Smooth muscle cell (in vitro differentiated cells): Measurements from ENCODE around the gene XYLB. TPM values are rescaled to one million over a fixed set of nuclear protein-coding genes. Genes with fewer than 3 reads are reported as not detected.
"Not testable (repeated sequence)": the region's sequence is repeated elsewhere in the genome, so short reads cannot be mapped to it uniquely, and the experiment has no call there.

Source experiments
- DNase-seq: peaks from one replicate; lab custom pipeline; 2025; ENCODE audit not compliant: unreplicated experiment; lab: John Stamatoyannopoulos, UW
- H2AFZ ChIP-seq: fragments of 200-600 bp; sonication (generic); 2 replicates; pipeline ENCODE4 v1.6.0; 2016; ENCODE audit warnings: antibody characterized with exemption, low read depth, mild to moderate bottlenecking
- H3F3A ChIP-seq: fragments of 200-600 bp; sonication (generic); 2 replicates; pipeline ENCODE4 v1.6.0; 2017; ENCODE audit warnings: antibody characterized with exemption, low read depth
- H3K27ac ChIP-seq: fragments of 200-600 bp; sonication (generic); 2 replicates; pipeline ENCODE4 v1.5.1; 2016; ENCODE audit warnings: low read depth, mild to moderate bottlenecking
- H3K27me3 ChIP-seq: fragments of 200-600 bp; sonication (generic); 2 replicates; pipeline ENCODE4 v1.6.1; 2016; ENCODE audit warnings: low read depth, mild to moderate bottlenecking
- H3K36me3 ChIP-seq: fragments of 200-600 bp; sonication (generic); 2 replicates; pipeline ENCODE4 v1.5.1; 2016; ENCODE audit warnings: low read depth
- H3K4me1 ChIP-seq: fragments of 200-600 bp; sonication (generic); 2 replicates; pipeline ENCODE4 v1.5.1; 2016; ENCODE audit warnings: low read depth
- H3K4me2 ChIP-seq: fragments of 200-600 bp; sonication (generic); 2 replicates; pipeline ENCODE4 v1.6.0; 2016; ENCODE audit warnings: mild to moderate bottlenecking
- H3K4me3 ChIP-seq: fragments of 200-600 bp; sonication (generic); 2 replicates; pipeline ENCODE4 v1.5.1; 2016; ENCODE audit warnings: mild to moderate bottlenecking
- H3K79me2 ChIP-seq: fragments of 200-600 bp; sonication (generic); 2 replicates; pipeline ENCODE4 v1.6.0; 2016; ENCODE audit warnings: low read depth, mild to moderate bottlenecking
- H3K9ac ChIP-seq: fragments of 200-600 bp; sonication (generic); 2 replicates; pipeline ENCODE4 v1.6.0; 2016; ENCODE audit warnings: low read depth
- H3K9me3 ChIP-seq: fragments of 200-600 bp; sonication (generic); replicated peaks from 2 replicates; pipeline ENCODE4 v1.5.1; 2016; ENCODE audit warnings: low read depth
- H4K20me1 ChIP-seq: fragments of 200-600 bp; sonication (generic); 2 replicates; pipeline ENCODE4 v1.6.0; 2016; ENCODE audit warnings: low read depth
- WGBS: methylation state at CpG from one replicate; pipeline ENCODE4 v1.1.7; 2016; ENCODE audit warnings: low lambda C conversion rate; 5-methylcytosine and 5-hydroxymethylcytosine counted together
- polyA plus RNA-seq: library from polyadenylated mRNA; unstranded; fragments of >200 nt; fragmentation: Nextera tagmentation; extraction: Ambion mirVana; gene quantifications from 2 replicates; pipeline ENCODE4 v1.2.1, GENCODE V29; 2016
- total RNA-seq: library from RNA; depleted of rRNA; stranded (reverse); fragments of >200 nt; gene quantifications from 2 replicates; pipeline ENCODE4 v1.2.3, GENCODE V29; 2014
- TF ChIP-seq, protein P1 (sequence below): fragments of 200-600 bp; sonication (generic); IDR thresholded peaks from 2 replicates; pipeline ENCODE4 v1.5.1; 2017; ENCODE audit warnings: borderline replicate concordance, mild to moderate bottlenecking, antibody characterized with exemption; ENCODE audit not compliant: insufficient read depth, poor library complexity, severe bottlenecking

XYLB gene
- total and polyA plus RNA-seq, 2 experiments from 2014 or later = 0.40 to 1.5 TPM

DNA sequence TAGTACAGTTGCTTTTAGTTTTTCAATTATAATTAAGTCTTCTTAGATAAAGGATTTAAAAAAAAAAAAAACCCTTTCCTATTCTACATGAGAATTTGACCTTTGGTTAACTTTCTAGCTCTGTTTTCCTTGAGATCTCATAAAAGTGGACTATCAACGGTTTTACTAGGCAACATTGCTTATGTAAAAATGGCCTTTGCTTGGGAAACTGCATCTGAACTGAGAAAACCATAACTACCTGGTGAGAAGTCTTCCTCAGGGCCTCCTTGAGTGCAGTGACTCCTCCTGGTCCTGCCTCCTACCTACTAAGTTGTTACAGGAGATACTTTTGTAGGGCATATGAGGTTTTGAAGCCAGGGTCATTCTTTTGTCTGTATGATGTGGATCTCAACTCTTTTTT, 65.0 kb downstream of the XYLB start:
- no peak for DNase-seq
- H3K4me3 ChIP-seq = no peak overlapping the region
- H3F3A ChIP-seq = no peaks in the 10 kb centered on the region
- no peak overlapping the region for H3K9ac ChIP-seq
- no peaks in the 10 kb centered on the region for H3K4me1 ChIP-seq
- no peaks in the 10 kb centered on the region for H3K79me2 ChIP-seq
- H3K4me2 ChIP-seq = no peak overlapping the region
- H3K9me3 ChIP-seq = no peaks in the 10 kb centered on the region
- H3K27ac ChIP-seq = no peak overlapping the region
- 57% methylated on average over 1 of the region's 1 CpG for WGBS
- H2AFZ ChIP-seq = no peak overlapping the region
- H3K27me3 ChIP-seq = no peaks in the 10 kb centered on the region
- H4K20me1 ChIP-seq = no peaks in the 10 kb centered on the region
- TF ChIP-seq, protein P1, sequence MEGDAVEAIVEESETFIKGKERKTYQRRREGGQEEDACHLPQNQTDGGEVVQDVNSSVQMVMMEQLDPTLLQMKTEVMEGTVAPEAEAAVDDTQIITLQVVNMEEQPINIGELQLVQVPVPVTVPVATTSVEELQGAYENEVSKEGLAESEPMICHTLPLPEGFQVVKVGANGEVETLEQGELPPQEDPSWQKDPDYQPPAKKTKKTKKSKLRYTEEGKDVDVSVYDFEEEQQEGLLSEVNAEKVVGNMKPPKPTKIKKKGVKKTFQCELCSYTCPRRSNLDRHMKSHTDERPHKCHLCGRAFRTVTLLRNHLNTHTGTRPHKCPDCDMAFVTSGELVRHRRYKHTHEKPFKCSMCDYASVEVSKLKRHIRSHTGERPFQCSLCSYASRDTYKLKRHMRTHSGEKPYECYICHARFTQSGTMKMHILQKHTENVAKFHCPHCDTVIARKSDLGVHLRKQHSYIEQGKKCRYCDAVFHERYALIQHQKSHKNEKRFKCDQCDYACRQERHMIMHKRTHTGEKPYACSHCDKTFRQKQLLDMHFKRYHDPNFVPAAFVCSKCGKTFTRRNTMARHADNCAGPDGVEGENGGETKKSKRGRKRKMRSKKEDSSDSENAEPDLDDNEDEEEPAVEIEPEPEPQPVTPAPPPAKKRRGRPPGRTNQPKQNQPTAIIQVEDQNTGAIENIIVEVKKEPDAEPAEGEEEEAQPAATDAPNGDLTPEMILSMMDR = no peak
- H3K36me3 ChIP-seq = no peaks in the 10 kb centered on the region

DNA sequence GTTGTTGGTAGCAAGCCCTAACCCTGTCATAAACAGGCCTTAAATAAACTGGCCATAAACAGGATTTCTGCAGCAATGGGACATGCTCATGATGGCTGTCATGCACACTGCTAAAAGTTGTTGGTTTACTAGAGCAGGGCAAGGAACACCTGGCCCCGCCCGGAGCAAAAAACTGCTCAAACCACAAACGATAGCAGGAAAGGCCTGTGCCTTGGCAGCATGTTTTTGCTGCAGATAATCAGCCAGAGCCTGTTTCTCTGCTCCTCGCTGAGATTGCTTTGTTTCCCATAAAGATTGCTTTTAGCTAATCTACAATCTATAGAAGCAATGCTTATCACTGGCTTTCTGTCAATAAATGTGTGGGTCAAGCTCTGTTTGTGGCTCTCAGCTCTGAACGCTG, 74.2 kb downstream of the XYLB start:
- not testable (repeated sequence) for H2AFZ ChIP-seq, H3F3A ChIP-seq, H4K20me1 ChIP-seq, H3K27ac ChIP-seq, H3K9ac ChIP-seq, H3K9me3 ChIP-seq, H3K27me3 ChIP-seq, H3K79me2 ChIP-seq, H3K4me1 ChIP-seq, H3K4me3 ChIP-seq, DNase-seq, H3K4me2 ChIP-seq, H3K36me3 ChIP-seq
- 45% methylated on average over 5 of the region's 5 CpGs for WGBS

DNA sequence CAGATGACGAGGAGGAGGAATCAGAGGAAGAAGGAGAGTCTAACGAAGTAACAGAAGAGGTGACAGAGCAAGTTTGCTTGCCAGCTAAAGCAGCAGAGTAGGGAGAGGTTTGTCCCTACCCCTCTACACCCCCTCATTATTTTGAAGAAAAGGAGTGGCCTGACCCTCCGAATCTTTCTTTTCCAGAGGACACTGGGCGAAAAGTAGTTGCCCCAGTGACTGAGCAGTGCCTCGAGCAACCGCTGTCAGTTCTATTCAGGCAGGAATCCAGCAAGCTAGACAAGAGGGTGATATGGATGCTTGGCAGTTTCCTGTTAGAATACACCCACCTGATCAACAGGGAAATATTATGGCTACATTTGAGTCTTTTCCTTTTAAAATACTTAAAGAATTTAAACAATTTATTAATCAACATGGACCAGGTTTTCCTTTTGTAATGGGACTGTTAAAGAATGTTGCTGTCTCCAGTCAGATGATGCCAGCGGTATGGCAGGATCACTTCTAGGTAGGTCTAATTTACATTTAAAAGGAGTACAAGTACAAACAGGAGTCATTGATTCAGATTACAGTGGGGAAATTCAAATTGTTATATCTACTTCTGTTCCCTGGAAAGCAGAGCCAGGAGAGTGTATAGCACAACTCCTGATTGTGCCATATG, 75.2 kb downstream of the XYLB start:
- H4K20me1 ChIP-seq = no peaks in the 10 kb centered on the region
- no peak overlapping the region for H3K27ac ChIP-seq
- TF ChIP-seq, protein P1 = no peak
- no peaks in the 10 kb centered on the region for H3F3A ChIP-seq
- no peaks in the 10 kb centered on the region for H3K9me3 ChIP-seq
- H3K4me1 ChIP-seq = no peaks in the 10 kb centered on the region
- WGBS = 55% methylated on average over 7 of the region's 7 CpGs
- no peak overlapping the region for H3K4me2 ChIP-seq
- no peak overlapping the region for H2AFZ ChIP-seq
- H3K36me3 ChIP-seq = no peaks in the 10 kb centered on the region
- H3K79me2 ChIP-seq = no peaks in the 10 kb centered on the region
- no peak overlapping the region for H3K4me3 ChIP-seq
- no peak overlapping the region for H3K9ac ChIP-seq
- H3K27me3 ChIP-seq = no peaks in the 10 kb centered on the region
- DNase-seq = no peak

DNA sequence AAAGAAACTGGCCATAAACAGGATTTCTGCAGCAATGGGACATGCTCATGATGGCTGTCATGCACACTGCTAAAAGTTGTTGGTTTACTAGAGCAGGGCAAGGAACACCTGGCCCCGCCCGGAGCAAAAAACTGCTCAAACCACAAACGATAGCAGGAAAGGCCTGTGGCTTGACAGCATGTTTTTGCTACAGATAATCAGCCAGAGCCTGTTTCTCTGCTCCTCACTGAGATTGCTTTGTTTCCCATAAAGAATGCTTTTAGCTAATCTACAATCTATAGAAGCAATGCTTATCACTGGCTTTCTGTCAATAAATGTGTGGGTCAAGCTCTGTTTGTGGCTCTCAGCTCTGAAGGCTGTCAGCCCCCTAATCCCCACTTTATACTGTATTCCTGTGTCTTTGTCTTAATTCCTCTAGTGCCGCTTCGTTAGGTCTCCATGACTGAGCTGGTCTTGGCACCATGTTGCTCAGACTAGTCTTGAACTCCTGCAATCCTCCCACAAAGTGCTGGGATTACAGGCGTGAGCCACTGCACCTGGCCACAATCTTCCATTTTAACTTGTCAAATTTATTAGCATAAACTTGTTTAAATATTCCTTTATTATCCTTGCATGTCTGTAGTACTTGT, 80.3 kb downstream of the XYLB start:
- H3K9me3 ChIP-seq, H3K4me2 ChIP-seq, H3K9ac ChIP-seq, H3F3A ChIP-seq, H4K20me1 ChIP-seq, H3K79me2 ChIP-seq, H3K4me1 ChIP-seq, H3K27me3 ChIP-seq, H2AFZ ChIP-seq, H3K27ac ChIP-seq, H3K36me3 ChIP-seq, H3K4me3 ChIP-seq, DNase-seq: not testable (repeated sequence)
- 27% methylated on average over 6 of the region's 6 CpGs for WGBS

DNA sequence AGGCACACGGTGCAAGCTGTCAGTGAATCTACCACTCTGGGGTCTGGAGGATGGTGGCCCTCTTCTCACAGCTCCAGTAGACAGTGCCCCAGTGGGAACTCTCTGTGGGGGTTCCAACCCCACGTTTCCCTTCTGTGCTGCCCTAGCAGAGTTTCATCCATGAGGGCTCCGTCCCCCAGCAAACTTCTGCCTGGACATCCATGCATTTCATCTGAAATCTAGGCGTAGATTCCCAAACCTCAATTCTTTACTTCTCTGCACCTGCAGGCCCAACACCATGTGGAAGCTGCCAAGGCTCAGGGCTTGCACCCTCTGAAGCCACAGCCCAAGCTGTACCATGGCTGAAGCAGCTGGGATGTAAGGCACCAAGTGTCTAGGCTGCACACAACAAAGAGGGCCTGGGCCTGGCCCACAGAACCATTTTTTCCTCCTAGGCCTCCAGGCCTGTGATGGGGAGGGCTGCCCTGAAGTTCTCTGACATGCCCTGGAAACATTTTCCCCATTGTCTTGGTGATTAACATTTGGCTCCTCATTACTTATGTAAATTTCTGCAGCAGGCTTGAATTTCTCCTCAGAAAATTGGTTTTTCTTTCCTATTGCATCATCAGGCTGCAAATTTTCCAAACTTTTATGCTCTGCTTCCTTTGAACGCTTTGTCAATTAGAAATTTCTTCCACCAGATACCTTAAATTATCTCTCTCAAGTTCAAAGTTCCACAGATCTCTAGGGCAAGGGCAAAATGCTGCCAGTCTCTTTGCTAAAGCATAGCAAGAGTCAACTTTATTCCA, 86.5 kb downstream of the XYLB start:
- not testable (repeated sequence) for DNase-seq, H3F3A ChIP-seq, H3K4me3 ChIP-seq, H3K36me3 ChIP-seq, H2AFZ ChIP-seq, H3K9ac ChIP-seq, H3K27ac ChIP-seq, H3K27me3 ChIP-seq, H3K4me2 ChIP-seq, H3K79me2 ChIP-seq, H3K9me3 ChIP-seq, H3K4me1 ChIP-seq, H4K20me1 ChIP-seq
- WGBS = 94% methylated on average over 5 of the region's 5 CpGs

DNA sequence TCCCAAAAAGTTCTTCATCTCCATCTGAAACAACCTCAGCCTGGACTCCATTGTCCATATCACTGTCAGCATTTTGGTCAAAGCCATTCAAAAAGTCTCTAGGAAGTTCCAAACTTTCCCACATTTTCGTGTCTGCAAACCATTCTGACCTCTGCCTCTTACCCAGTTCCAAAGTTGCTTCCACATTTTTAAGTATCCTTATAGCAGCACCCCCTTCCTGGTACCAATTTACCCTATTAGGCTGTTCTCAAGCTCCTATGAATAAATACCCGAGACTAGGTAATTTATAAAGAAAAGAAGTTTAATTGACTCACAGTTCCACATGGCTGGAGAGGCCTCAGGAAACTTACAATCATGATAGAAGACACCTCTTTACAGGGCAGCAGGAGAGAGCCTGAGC, 87.1 kb downstream of the XYLB start:
- not testable (repeated sequence) for H3K79me2 ChIP-seq, H3K27ac ChIP-seq, DNase-seq, H3K4me2 ChIP-seq, H3F3A ChIP-seq, H3K27me3 ChIP-seq, H3K36me3 ChIP-seq, H3K4me1 ChIP-seq, H4K20me1 ChIP-seq, H2AFZ ChIP-seq, H3K9ac ChIP-seq, H3K4me3 ChIP-seq, H3K9me3 ChIP-seq
- WGBS = 82% methylated on average over 2 of the region's 2 CpGs
